HG03565 (cell line): ENCODE data around the gene RPEL1.
"Not testable (repeated sequence)": the region's sequence is repeated elsewhere in the genome, so short reads cannot be mapped to it uniquely, and the experiment has no call there.

Experiments
- ATAC-seq: cut with Tn5 transposase; IDR thresholded peaks from one replicate; pipeline ENCODE4 v1.9.1; 2021; ENCODE audit warnings: mild to moderate bottlenecking, moderate library complexity; ENCODE audit not compliant: unreplicated experiment

RPEL1 gene

DNA sequence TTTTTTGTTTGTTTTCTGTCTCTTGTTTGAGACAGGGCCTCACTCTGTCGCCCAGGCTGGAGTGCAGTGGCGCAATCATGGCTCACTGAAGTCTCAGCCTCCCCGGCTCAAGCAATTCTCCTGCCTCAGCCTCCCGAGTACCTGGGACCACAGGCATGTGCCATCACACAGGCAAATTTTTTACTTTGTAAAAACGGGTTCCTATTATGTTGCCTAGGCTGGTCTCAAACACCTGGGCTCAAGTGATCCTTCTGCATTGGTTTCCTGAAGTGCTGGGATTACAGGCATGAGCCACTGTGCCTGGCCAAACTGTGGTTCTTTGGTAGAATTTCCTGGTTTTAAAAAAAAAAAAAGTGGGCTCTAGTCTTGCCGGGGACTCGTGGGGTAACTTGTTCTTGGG, at the start of gene RPEL1:
RPEL1 (plus strand) TSS at position 301 of the 400 bp plus-strand sequence. CDS start 110 bp downstream, outside the sequence.
- not testable (repeated sequence) for ATAC-seq

DNA sequence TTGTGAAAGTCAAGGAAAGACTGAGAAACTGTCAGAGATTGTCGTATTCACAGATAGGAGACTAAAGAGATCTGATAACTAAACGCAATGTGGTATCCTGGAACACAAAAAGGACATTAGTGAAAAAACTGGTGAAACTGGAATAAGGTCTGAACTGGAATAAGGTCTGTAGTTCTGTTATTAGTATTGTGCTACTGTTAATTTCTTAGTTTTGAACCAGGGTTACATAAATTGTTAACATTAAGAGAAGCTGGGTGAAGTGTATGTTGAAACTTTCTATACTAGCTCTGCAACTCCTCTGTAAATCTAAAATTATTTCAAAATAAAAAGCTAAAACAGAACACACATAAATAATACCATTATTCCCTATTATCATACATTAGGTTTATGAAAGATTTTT, 49.2 kb upstream of the RPEL1 start:
- ATAC-seq = no peak

DNA sequence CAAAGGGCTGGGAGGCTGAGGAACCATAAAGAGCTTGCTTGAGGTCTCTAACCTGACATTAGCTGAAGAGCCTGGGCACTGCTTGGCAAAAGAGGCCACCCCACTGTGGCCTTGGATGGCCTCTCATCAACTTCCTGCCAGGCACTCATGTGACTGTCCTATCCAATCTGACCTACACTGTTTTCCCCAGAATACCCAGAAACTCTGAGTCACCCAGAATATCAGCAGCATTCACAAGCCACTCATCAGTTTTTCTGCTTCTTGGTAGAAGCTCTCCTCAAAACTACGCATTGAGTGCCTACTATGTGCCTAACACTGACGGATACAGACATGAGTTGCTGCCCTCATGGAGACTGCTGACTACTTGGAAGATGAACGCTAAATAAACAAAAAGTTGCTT, 48.5 kb upstream of the RPEL1 start:
- no peak for ATAC-seq

DNA sequence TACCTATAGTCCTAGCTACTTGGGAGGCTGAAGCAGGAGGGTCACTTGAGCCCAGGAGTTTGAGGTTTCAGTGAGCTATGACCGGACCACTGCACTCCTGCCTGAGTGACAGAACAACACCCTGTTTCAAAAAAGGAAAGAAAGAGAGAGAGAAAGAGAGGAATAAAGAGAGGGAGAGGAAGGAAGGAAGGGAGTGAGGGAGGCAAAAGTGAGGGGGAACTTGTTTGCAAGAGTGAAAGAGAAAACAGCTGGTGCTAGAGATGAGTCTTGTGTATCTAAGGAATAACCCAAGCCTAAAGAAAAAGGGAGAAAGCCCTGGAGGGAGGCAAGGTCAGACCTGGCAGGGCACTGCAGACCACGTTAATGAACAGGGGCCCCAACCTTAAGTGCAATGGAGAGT, 47.8 kb upstream of the RPEL1 start:
- no peak for ATAC-seq

DNA sequence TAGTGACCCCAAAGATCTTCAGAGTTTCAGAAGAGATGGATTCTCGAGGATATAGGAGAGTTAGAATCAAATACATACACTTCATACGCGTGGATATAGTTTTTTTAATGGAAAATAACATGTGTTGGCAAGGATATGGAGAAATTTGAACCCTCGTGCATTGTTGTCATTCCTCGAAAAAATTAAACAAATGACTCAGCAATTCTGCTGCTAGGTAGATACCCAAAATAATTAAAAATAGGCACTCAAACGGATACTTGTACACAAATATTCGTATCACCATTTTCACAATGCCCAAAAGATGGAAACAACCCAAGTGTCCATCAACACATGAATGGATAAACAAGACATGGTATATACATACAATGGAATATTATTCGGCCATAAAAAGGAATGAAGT, 47.0 kb upstream of the RPEL1 start:
- ATAC-seq = no peak

DNA sequence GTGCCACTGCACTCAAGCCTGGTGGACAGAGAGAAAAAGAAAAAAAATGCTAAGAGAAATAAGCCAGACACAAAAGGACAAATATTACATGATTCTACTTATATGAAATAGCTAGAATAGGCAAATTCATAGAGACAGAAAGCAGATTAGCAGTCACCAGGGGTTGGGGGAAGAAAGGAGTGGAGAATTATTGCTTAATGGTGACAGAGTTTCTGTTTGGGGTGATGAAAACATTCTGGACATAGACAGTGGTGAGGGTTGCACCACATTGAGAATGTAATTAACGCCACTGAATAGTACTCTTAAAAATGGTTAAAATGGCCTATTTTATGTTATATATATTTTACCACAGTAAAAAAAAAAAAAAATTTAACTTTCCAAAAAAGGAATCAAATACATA, 46.2 kb upstream of the RPEL1 start:
- ATAC-seq = no peak

DNA sequence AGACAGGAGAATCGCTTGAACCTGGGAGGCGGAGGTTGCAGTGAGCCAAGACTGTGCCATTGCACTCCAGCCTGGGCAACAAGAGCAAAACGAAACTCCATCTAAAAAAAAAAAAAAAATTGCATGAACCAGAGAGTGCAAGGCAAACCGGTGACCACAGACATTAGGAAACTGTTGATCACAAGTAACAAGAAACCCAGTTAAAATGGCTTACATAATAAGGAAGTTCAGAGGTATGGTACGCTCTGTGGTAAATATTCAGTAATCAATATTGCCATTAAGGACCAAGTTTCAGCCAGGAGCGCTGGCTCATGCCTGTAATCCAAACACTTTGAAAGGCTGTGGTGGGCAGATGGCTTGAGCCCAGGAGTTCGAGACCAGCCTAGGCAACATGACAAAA, 43.4 kb upstream of the RPEL1 start:
- no peak for ATAC-seq

DNA sequence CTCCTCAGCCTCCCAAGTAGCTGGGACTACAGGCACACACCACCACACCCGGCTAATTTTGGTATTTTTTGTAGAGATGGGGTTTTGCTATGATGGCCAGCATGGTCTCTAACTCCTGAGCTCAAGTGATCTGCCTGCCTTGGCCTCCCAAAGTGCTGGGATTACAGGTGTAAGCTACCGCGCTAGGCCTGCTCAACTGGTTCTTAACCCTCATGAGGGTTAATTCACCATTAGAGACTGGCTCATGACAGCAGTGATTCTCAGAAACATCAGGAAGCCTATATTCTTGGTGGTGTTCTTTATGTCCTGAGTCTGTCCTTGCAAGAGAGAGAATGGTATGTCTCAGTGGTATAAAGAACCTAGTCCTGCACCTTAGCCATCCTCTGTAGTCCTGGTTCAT, 42.2 kb upstream of the RPEL1 start:
- ATAC-seq = no peak

DNA sequence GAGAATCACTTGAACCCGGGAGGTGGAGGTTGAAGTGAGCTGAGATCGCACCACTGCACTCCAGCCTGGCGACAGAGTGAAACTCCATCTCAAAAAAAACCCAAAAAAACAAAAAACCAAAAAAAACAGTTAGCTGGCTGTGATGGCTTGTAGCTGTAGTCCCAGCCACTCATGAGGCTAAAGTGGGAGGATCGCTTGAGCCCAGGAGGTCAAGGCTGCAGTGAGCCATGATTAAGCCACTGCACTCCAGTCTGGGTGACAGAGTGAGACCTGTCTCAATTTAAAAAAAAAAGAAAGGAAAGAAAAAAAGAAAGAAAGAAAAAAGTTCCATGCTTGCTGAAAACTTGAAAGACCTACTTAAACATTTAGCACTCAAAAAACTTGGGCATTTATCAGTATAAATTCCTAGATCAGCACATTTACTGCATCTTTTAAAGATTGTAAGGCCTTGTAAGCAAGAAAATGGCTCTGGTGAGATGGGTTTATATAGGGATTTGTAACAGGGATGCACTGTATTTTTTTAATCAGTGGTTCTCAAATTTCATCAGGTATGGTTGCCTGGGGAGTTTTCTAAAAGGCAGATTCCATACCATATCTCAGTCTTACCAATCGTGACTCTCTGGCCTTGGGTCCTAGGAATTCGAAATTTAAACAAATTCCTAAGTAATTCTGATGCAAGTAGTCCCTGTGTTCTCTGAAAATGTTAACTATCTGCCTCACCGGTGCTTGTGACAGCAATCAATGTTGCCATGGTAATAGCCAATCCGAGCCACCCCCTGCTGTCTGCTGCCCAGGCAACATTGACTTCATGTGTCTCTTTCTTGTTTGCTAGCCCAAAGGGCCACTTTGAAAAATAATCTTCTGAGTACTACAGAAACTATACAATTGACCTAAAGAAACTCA, 41.1 kb upstream of the RPEL1 start:
- ATAC-seq = no peak

DNA sequence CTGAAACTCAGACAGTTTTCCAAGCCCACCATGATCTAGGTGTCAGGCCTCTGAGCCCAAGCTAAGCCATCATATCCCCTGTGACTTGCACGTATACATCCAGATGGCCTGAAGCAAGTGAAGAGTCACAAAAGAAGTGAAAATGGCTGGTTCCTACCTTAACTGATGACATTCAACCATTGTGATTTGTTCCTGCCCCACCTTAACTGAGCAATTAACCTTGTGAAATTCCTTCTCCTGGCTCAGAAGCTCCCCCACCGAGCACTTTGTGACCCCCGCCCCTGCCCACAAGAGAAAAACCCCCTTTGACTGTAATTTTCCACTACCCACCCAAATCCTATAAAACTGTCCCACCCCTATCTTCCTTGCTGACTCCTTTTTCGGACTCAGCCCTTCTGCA, 40.3 kb upstream of the RPEL1 start:
- not testable (repeated sequence) for ATAC-seq

DNA sequence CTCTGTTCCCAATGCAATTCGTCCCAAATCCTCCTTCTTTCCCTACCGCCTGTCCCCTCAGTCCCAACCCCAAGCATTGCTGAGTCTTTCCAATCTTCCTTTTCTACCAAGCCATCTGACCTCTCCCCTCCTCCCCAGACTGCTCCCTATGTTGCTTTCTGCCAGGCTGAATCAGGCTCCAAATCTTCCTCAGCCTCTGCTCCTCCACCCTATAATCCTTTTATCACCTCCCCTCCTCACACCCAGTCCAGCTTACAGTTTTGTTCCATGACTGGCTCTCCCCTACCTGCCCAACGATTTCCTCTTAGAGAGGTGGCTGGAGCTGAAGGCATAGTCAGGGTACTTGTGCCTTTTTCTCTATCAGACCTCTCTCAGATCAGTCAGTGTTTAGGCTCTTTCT, 39.0 kb upstream of the RPEL1 start:
- not testable (repeated sequence) for ATAC-seq

DNA sequence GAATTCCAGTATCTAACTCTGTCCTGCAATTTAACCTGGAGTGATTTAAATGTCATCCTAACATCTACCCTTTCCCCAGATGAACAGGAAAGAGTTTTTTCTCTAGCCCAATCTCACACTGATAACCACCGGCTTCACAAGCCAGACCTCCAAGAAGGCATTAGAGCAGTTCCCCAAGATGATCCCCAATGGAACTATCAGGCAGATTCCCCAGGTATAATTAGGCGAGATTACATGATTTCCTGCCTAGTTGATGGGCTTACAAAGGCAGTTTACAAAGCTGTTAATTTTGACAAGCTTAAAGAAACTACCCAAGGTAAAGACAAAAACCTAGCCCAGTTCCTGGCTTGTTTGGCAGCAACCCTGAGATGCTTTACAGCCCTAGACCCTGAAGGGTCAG, 38.5 kb upstream of the RPEL1 start:
- no peak for ATAC-seq

DNA sequence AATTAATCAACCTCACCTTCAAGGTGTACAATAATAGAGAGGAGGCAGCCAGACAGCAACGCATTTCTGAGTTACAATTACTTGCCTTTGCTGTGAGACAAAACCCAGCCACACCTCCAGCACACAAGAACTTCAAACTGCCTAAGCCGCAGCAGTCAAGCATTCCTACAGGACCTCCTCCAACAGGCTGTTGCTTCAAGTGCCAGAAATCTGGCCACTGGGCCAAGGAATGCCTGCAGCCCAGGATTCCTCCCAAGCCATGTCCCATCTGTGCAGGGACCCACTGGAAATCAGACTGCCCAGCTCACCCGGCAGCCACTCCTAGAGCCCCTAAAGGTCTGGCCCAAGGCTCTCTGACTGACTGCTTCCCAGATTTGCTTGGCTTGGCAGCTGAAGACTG, 38.0 kb upstream of the RPEL1 start:
- ATAC-seq = not testable (repeated sequence)

DNA sequence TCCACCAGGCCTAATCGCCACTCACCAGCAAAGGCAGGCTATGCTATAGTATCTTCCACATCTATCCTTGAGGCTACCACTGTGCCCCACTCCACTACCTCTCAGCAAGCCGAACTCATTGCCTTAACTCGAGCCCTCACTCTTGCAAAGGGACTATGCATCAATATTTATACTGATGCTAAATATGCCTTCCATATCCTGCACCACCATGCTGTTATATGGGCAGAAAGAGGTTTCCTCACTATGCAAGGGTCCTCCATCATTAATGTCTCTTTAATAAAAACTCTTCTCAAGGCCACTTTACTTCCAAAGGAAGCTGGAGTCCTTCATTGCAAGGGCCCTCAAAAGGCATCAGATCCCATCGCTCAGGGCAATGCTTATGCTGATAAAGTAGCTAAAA, 35.4 kb upstream of the RPEL1 start:
- not testable (repeated sequence) for ATAC-seq

DNA sequence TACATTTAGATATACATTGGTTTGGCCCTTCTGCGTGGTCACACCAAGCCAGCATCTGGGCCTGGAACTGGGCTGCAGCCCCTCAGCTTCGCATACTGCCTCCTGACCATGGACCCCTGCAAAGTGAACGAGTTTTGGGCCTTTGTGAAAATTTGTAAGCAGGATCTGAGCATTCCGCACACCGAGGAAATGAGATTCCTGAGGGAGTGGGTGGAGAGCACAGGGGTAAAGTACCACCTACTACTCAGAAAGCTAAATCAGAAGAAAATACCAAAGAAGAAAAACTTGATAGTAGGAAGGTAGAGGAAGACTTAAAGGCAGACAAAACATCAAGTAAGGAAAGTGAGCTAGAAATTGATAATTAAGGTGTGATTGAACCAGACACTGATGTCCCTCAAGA, 30.1 kb upstream of the RPEL1 start:
- ATAC-seq = no peak

DNA sequence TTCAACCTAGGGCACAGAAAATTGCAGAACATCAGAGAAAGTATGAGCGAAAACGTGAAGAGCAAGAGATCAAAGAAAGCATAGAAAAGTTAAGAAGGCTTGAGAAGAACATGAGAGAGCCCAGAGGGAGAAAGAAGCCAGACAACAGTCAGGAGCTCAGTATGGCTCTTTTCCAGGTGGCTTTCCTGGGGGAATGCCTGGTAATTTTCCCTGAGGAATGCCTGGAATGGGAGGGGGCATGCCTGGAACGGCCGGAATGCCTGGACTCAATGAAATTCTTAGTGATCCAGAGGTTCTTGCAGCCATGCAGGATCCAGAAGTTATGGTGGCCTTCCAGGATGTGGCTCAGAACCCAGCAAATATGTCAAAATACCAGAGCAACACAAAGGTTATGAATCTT, 29.3 kb upstream of the RPEL1 start:
- not testable (repeated sequence) for ATAC-seq

DNA sequence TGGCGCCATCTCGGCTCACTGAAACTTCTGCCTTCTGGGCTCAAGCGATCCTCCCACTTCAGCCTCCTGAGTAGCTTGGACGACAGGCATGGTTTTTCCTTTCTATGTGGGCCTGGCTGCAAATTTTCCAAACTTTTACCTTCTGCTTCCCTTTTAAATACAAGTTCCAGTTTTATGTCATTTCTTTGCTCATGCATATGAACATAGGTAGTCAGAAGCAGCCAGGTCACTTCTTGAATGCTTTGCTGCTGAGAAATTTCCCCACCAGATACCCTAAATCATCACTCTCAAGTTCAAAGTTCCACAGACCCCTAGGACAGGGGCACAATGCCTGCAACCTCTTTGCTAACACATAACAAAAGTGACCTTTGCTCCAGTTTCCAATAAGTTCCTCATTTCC, 21.6 kb upstream of the RPEL1 start:
- ATAC-seq = no peak

DNA sequence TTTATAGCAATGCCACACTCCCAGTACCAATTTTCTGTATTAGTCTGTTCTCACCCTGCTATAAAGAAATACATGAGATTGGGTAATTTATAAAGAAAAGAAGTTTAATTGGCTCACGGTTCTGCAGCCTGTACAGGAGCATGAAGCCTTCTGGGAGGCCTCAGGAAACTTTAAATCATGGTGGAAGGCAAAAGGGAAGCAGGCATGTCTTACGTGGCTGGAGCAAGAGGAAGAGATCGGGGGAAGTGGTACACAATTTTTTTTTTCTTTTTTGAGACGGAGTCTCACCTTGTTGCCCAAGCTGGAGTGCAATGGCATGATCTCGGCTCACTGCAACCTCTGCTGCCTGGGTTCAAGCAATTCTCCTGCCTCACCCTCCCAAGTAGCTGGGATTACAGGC, 21.0 kb upstream of the RPEL1 start:
- ATAC-seq = not testable (repeated sequence)

DNA sequence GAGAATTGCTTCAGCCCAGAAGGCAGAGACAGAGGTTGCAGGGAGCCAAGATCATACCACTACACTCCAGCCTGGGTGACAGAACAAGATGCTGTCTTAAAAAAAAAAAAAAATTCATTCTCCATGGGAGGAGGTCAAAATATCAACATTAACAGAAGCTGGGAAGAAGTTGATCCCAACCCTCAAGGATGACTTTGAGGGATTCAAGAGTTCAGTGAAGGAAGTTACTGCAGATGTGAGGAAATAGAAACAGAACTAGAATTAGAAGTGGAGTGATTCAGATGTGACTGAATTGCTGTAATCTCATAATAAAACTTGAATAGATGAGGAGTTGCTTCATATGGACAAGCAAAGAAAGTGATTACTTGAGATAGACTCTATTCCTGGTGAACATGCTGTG, 19.7 kb upstream of the RPEL1 start:
- ATAC-seq = no peak

DNA sequence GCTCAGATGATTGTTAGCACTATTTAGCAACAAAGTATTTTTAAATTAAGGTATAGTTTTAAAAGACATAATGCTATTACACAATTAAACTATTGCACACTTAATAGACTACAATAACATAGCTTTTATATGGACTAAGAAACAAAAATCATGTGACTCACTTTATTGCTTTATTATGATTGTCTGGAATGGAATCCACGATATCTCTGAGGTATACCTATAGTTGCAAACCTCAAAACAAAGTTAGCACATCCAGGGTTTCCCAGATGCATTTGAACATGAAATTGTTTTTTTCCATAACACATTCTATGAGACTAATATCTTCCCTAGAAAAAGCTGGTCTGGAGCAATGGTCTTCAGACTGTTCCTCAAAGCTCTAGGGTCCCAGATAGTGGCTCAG, 18.3 kb upstream of the RPEL1 start:
- ATAC-seq = no peak

DNA sequence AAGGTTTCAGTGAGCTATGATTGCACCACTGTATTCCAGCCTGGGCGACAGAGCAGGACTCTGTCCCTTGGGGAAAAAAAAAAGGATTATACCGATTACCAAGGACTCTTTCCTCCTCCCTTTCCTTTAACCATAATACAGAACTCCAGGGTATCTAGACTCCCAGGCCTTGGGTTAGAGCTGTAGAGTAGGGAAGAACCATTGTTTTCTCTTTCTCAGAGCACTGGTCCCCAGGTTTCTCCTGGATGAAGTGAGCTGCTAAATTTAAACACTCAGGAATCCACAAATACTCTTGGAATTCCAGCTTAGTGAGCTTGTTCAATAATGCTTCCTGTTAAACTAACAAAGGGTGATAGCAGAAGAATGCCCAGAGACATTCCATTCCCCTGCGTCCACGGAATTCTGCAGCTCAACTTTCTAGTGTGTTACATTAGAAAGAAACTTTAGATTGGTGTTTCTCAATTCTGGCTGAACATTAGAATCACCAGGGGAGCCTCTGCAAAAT, 14.6 kb upstream of the RPEL1 start:
- no peak for ATAC-seq

DNA sequence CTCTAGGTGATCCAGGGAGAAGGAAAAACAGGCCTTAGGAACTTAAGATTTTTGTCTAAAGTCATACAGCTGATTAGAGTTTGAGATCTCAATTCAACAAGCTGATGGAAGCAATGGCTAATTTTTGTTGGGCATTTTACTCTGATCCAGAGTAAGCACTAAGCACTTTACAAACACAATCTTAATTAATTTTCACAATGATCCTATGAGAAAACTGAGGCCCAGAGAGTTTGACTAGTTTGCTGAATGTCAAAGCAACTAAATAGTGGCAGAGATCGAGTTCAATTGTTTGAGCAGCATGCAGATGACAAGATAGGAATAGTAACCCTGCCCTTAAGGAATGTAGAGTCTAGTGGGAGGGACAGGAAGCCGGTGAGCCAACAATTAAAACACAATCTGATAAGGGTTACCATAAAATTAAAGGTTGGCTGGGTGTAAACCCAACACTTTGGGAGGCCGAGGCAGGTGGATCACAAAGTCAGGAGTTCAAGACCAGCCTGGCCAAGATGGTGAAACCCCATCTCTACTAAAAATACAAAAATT, 13.5 kb upstream of the RPEL1 start:
- ATAC-seq = no peak
